Measurements from ENCODE around the gene TRIM52. TPM values are rescaled to one million over a fixed set of nuclear protein-coding genes. Genes with fewer than 3 reads are reported as not detected.

The TRIM52 gene
- total and polyA plus RNA-seq, 2 of the 13 experiments (the other 11 are each of a cell fraction or from before 2014, with no cell fraction given), result 7.2 to 11.6 TPM

DNA sequence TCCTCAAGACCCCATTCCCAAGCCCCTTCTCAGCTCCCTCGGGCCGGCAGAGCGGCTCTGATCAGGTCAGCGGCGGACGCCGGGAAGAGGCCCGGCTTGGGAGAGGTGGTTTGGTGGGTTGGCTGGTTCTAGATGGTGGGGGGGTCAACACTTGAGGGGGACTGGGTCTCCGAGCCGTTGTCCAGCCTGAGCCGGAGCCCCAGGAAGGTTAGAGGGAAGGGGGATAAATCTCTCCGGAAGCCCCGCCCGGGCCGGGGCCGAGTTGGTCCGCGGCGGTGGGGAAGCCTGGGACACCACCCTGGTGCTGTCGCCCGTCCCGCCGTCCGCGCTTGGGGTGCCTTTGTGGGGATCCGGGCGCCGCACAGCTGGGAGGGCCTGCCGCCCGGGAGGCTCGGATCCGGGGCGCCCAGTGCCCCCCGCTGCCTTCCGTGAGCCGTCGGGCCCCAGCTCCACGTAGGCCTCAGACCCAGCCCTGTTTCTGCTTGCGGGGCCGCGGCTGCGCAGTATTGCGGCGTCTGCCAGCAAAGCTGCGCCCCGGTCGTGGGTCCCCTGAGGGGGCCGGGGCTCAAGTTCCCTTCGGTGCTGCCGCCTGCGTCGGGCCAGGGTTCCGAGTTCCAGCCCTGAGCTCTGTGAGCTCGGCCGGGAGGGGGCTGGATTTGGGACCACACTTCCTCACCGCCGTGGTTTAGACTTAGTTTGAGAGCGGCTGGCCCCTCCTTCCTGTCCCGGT lies 542 bp upstream of the TRIM52 start (continued):
- TF ChIP-seq HNRNPLL (IDR thresholded peaks at IDR 0.05; ENCODE audit: low read depth, low read length, poor library complexity, severe bottlenecking) (peak; percentile 65), ZNF749 (CRISPR knock-in tag; IDR thresholded peaks at IDR 0.05; ENCODE audit: borderline replicate concordance) (no peak), MTF2 (CRISPR knock-in tag; IDR thresholded peaks at IDR 0.05; ENCODE audit: borderline replicate concordance) (no peak), RFXAP (CRISPR knock-in tag; IDR thresholded peaks at IDR 0.05; ENCODE audit: borderline replicate concordance) (no peak; the same call in 1 of the 2 replicates), GZF1 (CRISPR knock-in tag; IDR thresholded peaks at IDR 0.05) (no peak), ZNF468 (CRISPR knock-in tag; IDR thresholded peaks at IDR 0.05) (no peak), ZKSCAN1 (IDR thresholded peaks at IDR 0.05; ENCODE audit: low read length) (no peak), DNMT3B (CRISPR knock-in tag; conservative IDR thresholded peaks at IDR 0.05) (no peak), ZSCAN25 (CRISPR knock-in tag; IDR thresholded peaks at IDR 0.05) (no peak), CBFB (CRISPR knock-in tag; IDR thresholded peaks at IDR 0.05) (peak; percentile 17; the same call in 1 of the 2 replicates), ZNF556 (CRISPR knock-in tag; IDR thresholded peaks at IDR 0.05; ENCODE audit: borderline replicate concordance) (no peak), PLSCR1 (CRISPR knock-in tag; IDR thresholded peaks at IDR 0.05; ENCODE audit: borderline replicate concordance) (no peak), KLF11 (CRISPR knock-in tag; IDR thresholded peaks at IDR 0.05) (no peak)
- TF ChIP-seq, protein P1, sequence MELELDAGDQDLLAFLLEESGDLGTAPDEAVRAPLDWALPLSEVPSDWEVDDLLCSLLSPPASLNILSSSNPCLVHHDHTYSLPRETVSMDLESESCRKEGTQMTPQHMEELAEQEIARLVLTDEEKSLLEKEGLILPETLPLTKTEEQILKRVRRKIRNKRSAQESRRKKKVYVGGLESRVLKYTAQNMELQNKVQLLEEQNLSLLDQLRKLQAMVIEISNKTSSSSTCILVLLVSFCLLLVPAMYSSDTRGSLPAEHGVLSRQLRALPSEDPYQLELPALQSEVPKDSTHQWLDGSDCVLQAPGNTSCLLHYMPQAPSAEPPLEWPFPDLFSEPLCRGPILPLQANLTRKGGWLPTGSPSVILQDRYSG (CRISPR knock-in tag; IDR thresholded peaks at IDR 0.05), result peak; percentile 66; the same call in 1 of the 2 replicates
- TF ChIP-seq, protein P2, sequence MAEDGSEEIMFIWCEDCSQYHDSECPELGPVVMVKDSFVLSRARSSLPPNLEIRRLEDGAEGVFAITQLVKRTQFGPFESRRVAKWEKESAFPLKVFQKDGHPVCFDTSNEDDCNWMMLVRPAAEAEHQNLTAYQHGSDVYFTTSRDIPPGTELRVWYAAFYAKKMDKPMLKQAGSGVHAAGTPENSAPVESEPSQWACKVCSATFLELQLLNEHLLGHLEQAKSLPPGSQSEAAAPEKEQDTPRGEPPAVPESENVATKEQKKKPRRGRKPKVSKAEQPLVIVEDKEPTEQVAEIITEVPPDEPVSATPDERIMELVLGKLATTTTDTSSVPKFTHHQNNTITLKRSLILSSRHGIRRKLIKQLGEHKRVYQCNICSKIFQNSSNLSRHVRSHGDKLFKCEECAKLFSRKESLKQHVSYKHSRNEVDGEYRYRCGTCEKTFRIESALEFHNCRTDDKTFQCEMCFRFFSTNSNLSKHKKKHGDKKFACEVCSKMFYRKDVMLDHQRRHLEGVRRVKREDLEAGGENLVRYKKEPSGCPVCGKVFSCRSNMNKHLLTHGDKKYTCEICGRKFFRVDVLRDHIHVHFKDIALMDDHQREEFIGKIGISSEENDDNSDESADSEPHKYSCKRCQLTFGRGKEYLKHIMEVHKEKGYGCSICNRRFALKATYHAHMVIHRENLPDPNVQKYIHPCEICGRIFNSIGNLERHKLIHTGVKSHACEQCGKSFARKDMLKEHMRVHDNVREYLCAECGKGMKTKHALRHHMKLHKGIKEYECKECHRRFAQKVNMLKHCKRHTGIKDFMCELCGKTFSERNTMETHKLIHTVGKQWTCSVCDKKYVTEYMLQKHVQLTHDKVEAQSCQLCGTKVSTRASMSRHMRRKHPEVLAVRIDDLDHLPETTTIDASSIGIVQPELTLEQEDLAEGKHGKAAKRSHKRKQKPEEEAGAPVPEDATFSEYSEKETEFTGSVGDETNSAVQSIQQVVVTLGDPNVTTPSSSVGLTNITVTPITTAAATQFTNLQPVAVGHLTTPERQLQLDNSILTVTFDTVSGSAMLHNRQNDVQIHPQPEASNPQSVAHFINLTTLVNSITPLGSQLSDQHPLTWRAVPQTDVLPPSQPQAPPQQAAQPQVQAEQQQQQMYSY (CRISPR knock-in tag; IDR thresholded peaks at IDR 0.05), result 0 out of 2 replicates have a peak, but pooled peaks have one; percentile 21
- TF ChIP-seq, protein P3, sequence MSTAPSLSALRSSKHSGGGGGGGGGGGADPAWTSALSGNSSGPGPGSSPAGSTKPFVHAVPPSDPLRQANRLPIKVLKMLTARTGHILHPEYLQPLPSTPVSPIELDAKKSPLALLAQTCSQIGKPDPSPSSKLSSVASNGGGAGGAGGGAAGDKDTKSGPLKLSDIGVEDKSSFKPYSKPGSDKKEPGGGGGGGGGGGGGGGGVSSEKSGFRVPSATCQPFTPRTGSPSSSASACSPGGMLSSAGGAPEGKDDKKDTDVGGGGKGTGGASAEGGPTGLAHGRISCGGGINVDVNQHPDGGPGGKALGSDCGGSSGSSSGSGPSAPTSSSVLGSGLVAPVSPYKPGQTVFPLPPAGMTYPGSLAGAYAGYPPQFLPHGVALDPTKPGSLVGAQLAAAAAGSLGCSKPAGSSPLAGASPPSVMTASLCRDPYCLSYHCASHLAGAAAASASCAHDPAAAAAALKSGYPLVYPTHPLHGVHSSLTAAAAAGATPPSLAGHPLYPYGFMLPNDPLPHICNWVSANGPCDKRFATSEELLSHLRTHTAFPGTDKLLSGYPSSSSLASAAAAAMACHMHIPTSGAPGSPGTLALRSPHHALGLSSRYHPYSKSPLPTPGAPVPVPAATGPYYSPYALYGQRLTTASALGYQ (CRISPR knock-in tag; IDR thresholded peaks at IDR 0.05), result peak; percentile 61
- TF ChIP-seq, protein P4, sequence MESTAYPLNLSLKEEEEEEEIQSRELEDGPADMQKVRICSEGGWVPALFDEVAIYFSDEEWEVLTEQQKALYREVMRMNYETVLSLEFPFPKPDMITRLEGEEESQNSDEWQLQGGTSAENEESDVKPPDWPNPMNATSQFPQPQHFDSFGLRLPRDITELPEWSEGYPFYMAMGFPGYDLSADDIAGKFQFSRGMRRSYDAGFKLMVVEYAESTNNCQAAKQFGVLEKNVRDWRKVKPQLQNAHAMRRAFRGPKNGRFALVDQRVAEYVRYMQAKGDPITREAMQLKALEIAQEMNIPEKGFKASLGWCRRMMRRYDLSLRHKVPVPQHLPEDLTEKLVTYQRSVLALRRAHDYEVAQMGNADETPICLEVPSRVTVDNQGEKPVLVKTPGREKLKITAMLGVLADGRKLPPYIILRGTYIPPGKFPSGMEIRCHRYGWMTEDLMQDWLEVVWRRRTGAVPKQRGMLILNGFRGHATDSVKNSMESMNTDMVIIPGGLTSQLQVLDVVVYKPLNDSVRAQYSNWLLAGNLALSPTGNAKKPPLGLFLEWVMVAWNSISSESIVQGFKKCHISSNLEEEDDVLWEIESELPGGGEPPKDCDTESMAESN (CRISPR knock-in tag; conservative IDR thresholded peaks at IDR 0.05), result 0 out of 2 replicates have a peak, but pooled peaks have one; percentile 15
- TF ChIP-seq, protein P5, sequence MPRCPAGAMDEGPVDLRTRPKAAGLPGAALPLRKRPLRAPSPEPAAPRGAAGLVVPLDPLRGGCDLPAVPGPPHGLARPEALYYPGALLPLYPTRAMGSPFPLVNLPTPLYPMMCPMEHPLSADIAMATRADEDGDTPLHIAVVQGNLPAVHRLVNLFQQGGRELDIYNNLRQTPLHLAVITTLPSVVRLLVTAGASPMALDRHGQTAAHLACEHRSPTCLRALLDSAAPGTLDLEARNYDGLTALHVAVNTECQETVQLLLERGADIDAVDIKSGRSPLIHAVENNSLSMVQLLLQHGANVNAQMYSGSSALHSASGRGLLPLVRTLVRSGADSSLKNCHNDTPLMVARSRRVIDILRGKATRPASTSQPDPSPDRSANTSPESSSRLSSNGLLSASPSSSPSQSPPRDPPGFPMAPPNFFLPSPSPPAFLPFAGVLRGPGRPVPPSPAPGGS (CRISPR knock-in tag; IDR thresholded peaks at IDR 0.05), result peak; percentile 83; the same call in 1 of the 2 replicates

All from HepG2 (cell line).